H1 (cell line): ENCODE measurements around the gene GSTO2. TPM values are rescaled to one million over a fixed set of nuclear protein-coding genes. Genes with fewer than 3 reads are reported as not detected.

Experiments used
- BCL11A ChIP-seq, 2 experiments: IDR thresholded peaks; one replicate each; pipeline ENCODE4 v1.6.1; 2011; ENCODE audit warnings: low read depth in 2 of 2, low read length in 2 of 2, mild to moderate bottlenecking in 2 of 2
- KDM5A ChIP-seq: fragments of 200-600 bp; IDR thresholded peaks from 2 replicates; pipeline ENCODE4 v1.7.1; 2012; ENCODE audit warnings: mild to moderate bottlenecking, low read length, inconsistent platforms, mixed read lengths
- PHF8 ChIP-seq: fragments of 200-600 bp; sonication (generic); conservative IDR thresholded peaks from 2 replicates; pipeline ENCODE4 v1.7.1; 2012; ENCODE audit warnings: low read depth, mild to moderate bottlenecking, inconsistent platforms, low read length, moderate library complexity
- TBP ChIP-seq: IDR thresholded peaks from 2 replicates; pipeline ENCODE4 v1.6.1; 2011; ENCODE audit warnings: low read depth, low read length, improper control_type of control experiment
- polyA plus RNA-seq, 7 experiments: library from polyadenylated mRNA; depleted of rRNA in 3 of 7; stranded (reverse) in 5 of 7; unstranded in 2 of 7; fragments of >200 nt in 5 of 7; fragments of 200-250 nt in 2 of 7; gene quantifications; 1 replicate in 5 of 7; 2 replicates in 1 of 7; 4 replicates in 1 of 7; pipeline versions ENCODE4 v1.2.1 to v1.2.3, GENCODE V29; 2011 to 2013; ENCODE audit warnings: missing spikeins in 2 of 7, mixed read lengths in 2 of 7
- total RNA-seq: library from RNA; stranded (reverse); fragmentation: NEBNext Ultra II Directional; extraction: Animal tissue kit (Norgen Biotek cat#: 25700); gene quantifications from 2 replicates; pipeline ENCODE4 v1.2.1, GENCODE V29; 2021
- TF ChIP-seq, protein P1 (sequence below): fragments of 300-600 bp; sonication (generic); IDR thresholded peaks from 2 replicates; pipeline ENCODE4 v1.7.1; 2012; ENCODE audit warnings: low read length, moderate library complexity, mild to moderate bottlenecking, inconsistent platforms; ENCODE audit not compliant: insufficient replicate concordance
- TF ChIP-seq, protein P2 (sequence below), 3 experiments: IDR thresholded peaks; 1 replicate in 2 of 3; 2 replicates in 1 of 3; pipeline versions ENCODE4 v1.5.1 to v1.6.1; 2011; ENCODE audit warnings: low read length in 3 of 3, mild to moderate bottlenecking in 3 of 3, inconsistent platforms in 2 of 3, low read depth in 1 of 3, moderate library complexity in 1 of 3; ENCODE audit not compliant: insufficient read depth in 1 of 3; ENCODE audit errors: control extremely low read depth in 1 of 3
- TF ChIP-seq, protein P3 (sequence below): IDR thresholded peaks from 2 replicates; pipeline ENCODE4 v1.6.1; 2011; ENCODE audit warnings: low read depth, mild to moderate bottlenecking, low read length; ENCODE audit not compliant: insufficient read depth

GSTO2 gene
- total and polyA plus RNA-seq, 2 of the 8 experiments (the other 6 are each of a cell fraction or from before 2014, with no cell fraction given), result 13.1 to 41.7 TPM

DNA sequence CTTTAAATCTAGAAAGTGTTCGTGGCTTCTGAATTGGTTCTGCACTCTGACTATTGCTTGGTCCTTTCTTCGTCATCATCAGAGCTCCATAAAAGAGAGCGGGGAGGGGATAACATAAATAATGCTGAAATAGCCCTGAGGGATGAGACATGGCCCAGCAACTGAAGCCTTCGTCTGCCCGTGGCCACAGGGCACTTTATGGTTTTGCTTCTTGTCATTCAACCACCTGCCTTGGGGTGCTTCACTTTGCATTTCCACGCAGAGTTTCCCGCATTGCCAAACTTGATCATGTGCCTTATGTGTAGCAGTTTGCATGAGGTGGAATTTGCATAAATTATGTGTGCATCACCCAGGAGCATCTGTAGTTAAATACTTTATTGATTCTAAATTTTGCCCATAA lies 15.9 kb downstream of the GSTO2 start (continued):
- TF ChIP-seq, protein P1, sequence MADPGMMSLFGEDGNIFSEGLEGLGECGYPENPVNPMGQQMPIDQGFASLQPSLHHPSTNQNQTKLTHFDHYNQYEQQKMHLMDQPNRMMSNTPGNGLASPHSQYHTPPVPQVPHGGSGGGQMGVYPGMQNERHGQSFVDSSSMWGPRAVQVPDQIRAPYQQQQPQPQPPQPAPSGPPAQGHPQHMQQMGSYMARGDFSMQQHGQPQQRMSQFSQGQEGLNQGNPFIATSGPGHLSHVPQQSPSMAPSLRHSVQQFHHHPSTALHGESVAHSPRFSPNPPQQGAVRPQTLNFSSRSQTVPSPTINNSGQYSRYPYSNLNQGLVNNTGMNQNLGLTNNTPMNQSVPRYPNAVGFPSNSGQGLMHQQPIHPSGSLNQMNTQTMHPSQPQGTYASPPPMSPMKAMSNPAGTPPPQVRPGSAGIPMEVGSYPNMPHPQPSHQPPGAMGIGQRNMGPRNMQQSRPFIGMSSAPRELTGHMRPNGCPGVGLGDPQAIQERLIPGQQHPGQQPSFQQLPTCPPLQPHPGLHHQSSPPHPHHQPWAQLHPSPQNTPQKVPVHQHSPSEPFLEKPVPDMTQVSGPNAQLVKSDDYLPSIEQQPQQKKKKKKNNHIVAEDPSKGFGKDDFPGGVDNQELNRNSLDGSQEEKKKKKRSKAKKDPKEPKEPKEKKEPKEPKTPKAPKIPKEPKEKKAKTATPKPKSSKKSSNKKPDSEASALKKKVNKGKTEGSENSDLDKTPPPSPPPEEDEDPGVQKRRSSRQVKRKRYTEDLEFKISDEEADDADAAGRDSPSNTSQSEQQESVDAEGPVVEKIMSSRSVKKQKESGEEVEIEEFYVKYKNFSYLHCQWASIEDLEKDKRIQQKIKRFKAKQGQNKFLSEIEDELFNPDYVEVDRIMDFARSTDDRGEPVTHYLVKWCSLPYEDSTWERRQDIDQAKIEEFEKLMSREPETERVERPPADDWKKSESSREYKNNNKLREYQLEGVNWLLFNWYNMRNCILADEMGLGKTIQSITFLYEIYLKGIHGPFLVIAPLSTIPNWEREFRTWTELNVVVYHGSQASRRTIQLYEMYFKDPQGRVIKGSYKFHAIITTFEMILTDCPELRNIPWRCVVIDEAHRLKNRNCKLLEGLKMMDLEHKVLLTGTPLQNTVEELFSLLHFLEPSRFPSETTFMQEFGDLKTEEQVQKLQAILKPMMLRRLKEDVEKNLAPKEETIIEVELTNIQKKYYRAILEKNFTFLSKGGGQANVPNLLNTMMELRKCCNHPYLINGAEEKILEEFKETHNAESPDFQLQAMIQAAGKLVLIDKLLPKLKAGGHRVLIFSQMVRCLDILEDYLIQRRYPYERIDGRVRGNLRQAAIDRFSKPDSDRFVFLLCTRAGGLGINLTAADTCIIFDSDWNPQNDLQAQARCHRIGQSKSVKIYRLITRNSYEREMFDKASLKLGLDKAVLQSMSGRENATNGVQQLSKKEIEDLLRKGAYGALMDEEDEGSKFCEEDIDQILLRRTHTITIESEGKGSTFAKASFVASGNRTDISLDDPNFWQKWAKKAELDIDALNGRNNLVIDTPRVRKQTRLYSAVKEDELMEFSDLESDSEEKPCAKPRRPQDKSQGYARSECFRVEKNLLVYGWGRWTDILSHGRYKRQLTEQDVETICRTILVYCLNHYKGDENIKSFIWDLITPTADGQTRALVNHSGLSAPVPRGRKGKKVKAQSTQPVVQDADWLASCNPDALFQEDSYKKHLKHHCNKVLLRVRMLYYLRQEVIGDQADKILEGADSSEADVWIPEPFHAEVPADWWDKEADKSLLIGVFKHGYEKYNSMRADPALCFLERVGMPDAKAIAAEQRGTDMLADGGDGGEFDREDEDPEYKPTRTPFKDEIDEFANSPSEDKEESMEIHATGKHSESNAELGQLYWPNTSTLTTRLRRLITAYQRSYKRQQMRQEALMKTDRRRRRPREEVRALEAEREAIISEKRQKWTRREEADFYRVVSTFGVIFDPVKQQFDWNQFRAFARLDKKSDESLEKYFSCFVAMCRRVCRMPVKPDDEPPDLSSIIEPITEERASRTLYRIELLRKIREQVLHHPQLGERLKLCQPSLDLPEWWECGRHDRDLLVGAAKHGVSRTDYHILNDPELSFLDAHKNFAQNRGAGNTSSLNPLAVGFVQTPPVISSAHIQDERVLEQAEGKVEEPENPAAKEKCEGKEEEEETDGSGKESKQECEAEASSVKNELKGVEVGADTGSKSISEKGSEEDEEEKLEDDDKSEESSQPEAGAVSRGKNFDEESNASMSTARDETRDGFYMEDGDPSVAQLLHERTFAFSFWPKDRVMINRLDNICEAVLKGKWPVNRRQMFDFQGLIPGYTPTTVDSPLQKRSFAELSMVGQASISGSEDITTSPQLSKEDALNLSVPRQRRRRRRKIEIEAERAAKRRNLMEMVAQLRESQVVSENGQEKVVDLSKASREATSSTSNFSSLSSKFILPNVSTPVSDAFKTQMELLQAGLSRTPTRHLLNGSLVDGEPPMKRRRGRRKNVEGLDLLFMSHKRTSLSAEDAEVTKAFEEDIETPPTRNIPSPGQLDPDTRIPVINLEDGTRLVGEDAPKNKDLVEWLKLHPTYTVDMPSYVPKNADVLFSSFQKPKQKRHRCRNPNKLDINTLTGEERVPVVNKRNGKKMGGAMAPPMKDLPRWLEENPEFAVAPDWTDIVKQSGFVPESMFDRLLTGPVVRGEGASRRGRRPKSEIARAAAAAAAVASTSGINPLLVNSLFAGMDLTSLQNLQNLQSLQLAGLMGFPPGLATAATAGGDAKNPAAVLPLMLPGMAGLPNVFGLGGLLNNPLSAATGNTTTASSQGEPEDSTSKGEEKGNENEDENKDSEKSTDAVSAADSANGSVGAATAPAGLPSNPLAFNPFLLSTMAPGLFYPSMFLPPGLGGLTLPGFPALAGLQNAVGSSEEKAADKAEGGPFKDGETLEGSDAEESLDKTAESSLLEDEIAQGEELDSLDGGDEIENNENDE, result no peak
- TF ChIP-seq, protein P2, sequence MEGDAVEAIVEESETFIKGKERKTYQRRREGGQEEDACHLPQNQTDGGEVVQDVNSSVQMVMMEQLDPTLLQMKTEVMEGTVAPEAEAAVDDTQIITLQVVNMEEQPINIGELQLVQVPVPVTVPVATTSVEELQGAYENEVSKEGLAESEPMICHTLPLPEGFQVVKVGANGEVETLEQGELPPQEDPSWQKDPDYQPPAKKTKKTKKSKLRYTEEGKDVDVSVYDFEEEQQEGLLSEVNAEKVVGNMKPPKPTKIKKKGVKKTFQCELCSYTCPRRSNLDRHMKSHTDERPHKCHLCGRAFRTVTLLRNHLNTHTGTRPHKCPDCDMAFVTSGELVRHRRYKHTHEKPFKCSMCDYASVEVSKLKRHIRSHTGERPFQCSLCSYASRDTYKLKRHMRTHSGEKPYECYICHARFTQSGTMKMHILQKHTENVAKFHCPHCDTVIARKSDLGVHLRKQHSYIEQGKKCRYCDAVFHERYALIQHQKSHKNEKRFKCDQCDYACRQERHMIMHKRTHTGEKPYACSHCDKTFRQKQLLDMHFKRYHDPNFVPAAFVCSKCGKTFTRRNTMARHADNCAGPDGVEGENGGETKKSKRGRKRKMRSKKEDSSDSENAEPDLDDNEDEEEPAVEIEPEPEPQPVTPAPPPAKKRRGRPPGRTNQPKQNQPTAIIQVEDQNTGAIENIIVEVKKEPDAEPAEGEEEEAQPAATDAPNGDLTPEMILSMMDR (IDR thresholded peaks at IDR 0.05; ENCODE audit: control extremely low read depth in 1 of 3, insufficient read depth in 1 of 3, low read depth in 1 of 3, low read length in 3 of 3), result no peak
- TF ChIP-seq TBP (no peak), PHF8 (no peak), BCL11A (IDR thresholded peaks at IDR 0.05; ENCODE audit: low read depth in 2 of 2, low read length in 2 of 2) (no peak), KDM5A (no peak)
- TF ChIP-seq, protein P3, sequence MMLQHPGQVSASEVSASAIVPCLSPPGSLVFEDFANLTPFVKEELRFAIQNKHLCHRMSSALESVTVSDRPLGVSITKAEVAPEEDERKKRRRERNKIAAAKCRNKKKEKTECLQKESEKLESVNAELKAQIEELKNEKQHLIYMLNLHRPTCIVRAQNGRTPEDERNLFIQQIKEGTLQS, result no peak
